GM10266 (cell line): ENCODE measurements around the gene ZNF488.

Experiments
- DNase-seq: peaks from one replicate; pipeline ENCODE4 v3.0.0; 2012; ENCODE audit errors: extremely low spot score
- TF ChIP-seq, protein P1 (sequence below): IDR thresholded peaks from 2 replicates; pipeline ENCODE4 v1.5.1; 2012; ENCODE audit warnings: mild to moderate bottlenecking, low read depth; ENCODE audit not compliant: control insufficient read depth, insufficient read depth; ENCODE audit errors: missing control alignments

The ZNF488 gene

DNA sequence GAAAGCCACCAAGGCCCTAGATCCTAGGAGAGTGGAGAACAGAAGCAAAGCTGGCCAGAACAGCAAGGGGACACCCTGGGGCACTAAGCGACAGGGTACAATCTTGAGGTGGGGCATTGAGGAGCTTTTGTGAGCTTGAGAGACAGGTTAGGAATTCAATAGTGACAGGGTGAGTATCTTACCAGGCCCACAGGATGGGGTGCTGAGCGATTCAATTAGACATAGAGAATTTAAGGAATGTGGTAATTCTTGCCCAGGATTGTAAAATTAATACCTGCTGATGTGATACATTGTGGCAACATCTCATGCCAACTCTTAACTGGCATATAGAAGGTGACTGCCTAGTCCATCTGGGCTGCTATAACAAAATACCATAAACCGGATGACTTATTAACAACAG is 21.9 kb downstream of the ZNF488 start:
- TF ChIP-seq, protein P1, sequence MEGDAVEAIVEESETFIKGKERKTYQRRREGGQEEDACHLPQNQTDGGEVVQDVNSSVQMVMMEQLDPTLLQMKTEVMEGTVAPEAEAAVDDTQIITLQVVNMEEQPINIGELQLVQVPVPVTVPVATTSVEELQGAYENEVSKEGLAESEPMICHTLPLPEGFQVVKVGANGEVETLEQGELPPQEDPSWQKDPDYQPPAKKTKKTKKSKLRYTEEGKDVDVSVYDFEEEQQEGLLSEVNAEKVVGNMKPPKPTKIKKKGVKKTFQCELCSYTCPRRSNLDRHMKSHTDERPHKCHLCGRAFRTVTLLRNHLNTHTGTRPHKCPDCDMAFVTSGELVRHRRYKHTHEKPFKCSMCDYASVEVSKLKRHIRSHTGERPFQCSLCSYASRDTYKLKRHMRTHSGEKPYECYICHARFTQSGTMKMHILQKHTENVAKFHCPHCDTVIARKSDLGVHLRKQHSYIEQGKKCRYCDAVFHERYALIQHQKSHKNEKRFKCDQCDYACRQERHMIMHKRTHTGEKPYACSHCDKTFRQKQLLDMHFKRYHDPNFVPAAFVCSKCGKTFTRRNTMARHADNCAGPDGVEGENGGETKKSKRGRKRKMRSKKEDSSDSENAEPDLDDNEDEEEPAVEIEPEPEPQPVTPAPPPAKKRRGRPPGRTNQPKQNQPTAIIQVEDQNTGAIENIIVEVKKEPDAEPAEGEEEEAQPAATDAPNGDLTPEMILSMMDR, result no peak
- DNase-seq, result no peak

DNA sequence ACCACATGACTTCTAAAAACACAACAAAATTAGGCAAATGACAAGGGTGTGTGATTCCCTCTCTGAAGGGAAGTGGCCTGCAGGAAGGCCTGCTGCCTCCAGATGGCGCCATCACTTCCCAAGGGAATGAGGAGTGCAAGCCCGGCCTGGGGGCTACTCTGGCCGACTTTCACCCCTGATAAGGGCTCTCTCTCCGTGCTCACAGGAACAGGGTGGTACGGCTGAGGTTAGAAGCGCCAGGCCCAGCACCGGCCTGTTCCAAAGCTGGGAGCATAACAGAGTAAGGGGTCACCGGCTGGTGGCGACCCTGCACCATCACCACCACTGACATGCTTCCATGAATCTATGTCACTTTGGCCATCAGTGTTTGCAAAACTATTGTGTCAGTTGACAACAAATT is 22.8 kb downstream of the ZNF488 start:
- TF ChIP-seq, protein P1, result peak; percentile 62
- DNase-seq, result peak; percentile 53

DNA sequence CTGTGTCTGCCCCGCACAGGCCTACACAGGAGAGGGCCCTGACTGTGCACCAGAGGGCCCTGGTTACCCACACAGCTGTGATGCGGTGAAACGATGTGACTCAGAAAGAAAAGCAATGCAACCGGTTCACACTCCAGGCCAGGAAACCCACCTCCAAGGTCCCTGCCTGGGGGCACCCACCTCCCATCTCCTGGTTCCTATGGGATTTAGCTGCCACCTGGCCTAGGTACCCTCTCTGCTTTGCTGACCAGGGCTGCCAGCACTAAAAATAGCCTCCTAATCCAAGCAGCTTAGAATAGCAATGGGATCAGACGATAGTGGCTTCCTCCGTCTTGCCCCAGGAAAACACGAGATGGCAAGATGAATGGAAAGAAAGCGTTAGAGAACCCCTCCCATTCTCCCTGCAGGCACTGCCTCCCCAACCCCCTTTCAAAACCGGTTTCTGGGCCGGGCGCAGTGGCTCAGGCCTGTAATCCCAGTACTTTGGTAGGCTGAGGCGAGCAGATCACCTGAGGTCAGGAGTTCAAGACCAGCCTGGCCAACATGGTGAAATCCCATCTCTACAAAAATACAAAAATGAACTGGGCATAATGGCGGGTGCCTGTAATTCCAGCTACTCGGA is 23.6 kb downstream of the ZNF488 start:
- TF ChIP-seq, protein P1, result no peak
- DNase-seq, result no peak

DNA sequence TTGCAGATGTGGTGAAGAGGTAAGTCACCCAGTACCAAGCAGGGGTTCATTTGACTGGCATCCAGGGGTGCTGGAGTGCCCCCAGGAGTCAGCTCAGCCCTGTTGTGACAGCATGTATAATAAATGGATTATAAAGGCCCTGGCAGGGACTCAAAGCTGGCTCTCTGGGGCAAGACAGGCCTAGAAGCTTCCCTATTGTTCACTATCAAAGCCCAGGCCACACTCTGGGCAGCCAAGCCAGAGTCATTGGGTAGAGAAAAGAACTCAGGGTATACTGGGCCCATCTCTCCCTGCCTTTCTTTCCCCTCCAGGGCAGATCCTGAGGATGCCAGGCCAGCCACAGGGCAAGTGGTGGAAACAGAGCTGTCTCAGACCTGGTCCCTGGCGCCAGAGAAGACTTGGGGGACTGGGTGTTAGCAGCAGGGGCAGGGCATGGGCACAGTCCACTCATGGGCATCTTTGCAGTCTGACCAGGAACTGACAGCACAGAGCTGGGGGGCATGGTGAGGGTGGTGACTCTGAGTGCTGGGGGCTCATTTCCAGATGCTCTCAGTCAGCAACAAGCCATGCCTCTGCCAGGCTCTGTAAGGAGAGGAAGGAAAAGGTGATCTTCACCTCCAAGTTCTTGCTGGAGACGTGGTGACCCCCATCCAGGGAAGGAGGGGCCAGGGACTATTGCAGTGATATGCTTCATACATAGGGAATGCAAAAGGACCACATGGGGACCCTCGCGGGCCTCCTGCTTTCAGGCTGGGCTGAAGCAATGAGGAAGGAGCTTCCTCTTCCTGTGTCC is 24.3 kb downstream of the ZNF488 start:
- no peak for DNase-seq
- TF ChIP-seq, protein P1, result no peak

DNA sequence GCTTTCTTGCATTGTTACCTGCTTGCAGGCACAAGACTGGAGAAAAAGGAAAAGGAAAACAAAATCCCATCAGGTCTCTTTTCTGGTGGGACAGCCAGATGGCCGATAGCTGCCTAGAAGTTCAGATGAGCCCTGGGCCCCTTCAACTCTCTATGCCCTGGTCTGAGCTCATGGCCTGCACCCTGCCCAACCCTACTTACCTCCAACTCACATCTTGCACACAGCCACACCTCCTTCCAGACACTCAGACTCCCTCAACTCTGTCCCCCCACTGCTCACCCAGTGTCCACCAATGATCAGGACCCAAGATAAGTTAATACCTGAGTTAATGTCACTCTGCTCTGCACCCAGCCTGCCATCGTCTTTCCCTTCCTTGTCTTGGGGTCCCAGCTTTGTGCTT is 25.0 kb downstream of the ZNF488 start:
- TF ChIP-seq, protein P1, result no peak
- DNase-seq, result no peak

DNA sequence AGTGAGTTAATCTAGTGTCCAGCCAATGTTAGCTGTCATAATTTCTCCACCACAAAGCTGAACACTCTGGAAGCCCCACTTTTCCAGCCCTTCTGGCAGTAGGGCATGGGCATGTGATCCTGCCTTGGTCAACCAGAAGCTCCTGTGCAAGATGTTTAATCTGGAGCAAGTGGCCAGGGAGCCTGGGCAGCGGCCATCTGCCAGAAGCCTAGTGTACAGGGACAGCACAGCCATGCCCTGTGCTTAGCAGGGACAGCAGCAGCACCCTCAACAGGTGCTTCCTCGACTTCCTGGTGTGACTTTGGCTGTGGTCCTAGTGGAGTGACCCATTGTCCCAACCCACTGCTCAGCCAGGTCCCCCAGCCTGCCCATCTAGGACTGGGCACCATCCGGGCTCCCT is 25.6 kb downstream of the ZNF488 start:
- DNase-seq, result no peak
- TF ChIP-seq, protein P1, result no peak

DNA sequence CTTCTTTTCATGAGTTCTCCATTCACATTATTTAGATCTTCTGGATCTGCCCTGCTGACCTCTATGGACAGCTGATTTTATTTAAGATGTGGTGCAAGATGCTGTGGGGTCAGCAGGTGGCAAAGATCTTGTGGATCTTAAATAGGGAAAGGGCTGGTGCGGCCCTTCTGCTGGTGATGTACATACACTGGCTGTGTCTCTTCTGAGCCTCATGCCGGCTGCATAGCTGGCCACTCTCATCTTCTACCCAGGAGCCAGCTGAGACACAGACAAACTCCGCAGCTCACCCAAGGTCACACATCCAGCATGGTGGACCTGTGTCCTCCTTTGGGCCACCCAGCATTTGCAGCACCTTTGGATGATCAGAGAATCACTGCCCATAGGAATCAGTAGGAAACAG is 26.2 kb downstream of the ZNF488 start:
- DNase-seq, result no peak
- TF ChIP-seq, protein P1, result no peak
